Muscle of back (tissue), 11 donors: Measurements from ENCODE around the gene OR2T6. TPM values are rescaled to one million over a fixed set of nuclear protein-coding genes. Genes with fewer than 3 reads are reported as not detected.
"Not testable (repeated sequence)": the region's sequence is repeated elsewhere in the genome, so short reads cannot be mapped to it uniquely, and the experiment has no call there.

Experiments used
- DNase-seq, 3 donors: peaks; one replicate each; pipeline versions ENCODE4 v3.0.0 to v3.0.0-alpha.2; 2013
- polyA plus RNA-seq, 10 donors: library from polyadenylated mRNA; unstranded; fragments of 120-200 nt; gene quantifications; one replicate each; pipeline ENCODE4 v1.2.1, GENCODE V29; 2013; ENCODE audit not compliant: insufficient read length in 10 of 10

The OR2T6 gene
- polyA plus RNA-seq, 10 donors: not detected

GRCh38 chr1:248432201-248432600 lies 56.7 kb downstream of the OR2T6 start:
- DNase-seq: not testable (repeated sequence)

DNA sequence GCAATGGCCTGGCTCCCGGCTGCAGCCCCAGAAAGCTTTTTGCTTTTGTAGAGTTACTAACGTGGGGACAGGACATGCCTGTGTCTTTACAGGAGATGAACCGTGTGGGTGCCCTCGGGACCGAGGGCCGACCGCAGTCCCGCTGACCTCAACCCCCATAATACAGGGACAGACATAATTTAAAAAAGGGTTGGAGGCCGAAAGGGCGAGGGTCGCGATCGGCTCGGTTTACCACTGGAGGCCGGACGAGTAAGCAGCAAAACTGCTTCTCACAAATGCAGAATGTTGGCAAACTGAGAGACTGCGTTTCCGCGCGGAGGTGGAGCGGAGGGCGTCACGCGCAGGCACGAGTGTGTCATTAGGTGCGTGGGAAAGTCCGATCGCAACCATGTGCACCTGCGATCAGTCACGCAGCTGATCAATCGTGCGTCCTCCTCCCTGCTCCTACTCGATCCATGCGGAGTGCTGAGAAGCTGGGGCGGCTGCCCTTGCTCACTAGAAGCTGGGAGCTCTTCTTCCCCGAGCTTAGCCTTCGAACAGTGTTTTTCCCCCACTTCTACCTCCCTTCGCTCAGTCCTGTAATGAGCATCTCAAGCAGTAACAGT lies 58.4 kb downstream of the OR2T6 start:
- not testable (repeated sequence) for DNase-seq

DNA sequence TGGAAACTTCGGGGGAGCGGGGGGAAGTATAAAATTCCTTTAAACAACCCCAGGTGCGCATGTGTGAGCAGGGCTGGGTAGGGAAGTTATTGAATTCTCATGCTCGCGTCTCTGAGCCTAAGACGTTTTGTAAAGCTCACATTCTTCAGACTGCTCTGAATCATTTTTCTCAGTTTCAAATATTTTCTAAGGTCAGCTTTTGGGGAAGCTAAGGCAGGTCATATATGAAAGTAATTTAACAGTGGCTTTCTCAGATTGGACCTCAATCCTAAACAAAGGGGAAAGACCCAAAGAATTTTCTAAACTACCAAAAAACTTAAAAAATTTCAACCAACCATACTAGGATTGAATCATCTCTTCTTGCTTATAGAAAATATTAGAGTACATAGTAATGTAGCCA lies 59.4 kb downstream of the OR2T6 start:
- DNase-seq: not testable (repeated sequence)

DNA sequence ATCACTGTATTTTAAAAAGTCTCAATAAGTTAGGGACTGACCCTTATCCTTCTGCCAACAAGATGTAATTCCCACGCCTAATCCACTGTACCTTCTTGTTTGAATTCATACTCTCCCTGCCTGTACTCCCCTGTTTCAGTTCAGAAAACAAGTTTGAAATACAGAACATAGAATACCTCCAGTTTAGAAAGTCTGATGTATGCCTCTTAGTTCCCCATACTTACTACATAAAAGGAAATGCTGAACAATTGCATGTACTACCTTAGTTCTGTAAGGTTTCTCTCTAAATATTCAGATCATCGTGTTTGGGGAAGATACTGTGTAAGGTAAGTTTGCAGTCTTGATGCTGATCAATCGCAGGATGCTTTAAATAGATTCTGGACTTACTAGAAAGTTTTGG lies 60.8 kb downstream of the OR2T6 start:
- not testable (repeated sequence) for DNase-seq

- not testable (repeated sequence) for DNase-seq
These were observed 63.1 kb downstream of the OR2T6 start for GRCh38 chr1:248438668-248439067.

- DNase-seq: not testable (repeated sequence)
These were observed 63.7 kb downstream of the OR2T6 start for GRCh38 chr1:248439283-248439682.

Other genes starting within 250 kb of the OR2T6 start
- gene OR2M5, start 230.6 kb upstream of the OR2T6 start, polyA plus RNA-seq: not detected
- gene OR2M2, start 200.9 kb upstream of the OR2T6 start, polyA plus RNA-seq: not detected
- under 1 TPM in 4 of 10 donors, not detected in 6; 0.01 to 0.03 (median 0.01) TPM for gene OR2M3, start 178.5 kb upstream of the OR2T6 start, polyA plus RNA-seq
- under 1 TPM in 4 of 10 donors, not detected in 6; 0.01 to 0.04 (median 0.03) TPM for gene OR2M4, start 144.3 kb upstream of the OR2T6 start, polyA plus RNA-seq
- gene OR2T33, start 97.8 kb upstream of the OR2T6 start, polyA plus RNA-seq: not detected
- gene OR2T12, start 72.3 kb upstream of the OR2T6 start, polyA plus RNA-seq: under 1 TPM in 2 of 10 donors, not detected in 8; 0.03 to 0.16 TPM
- not detected for gene OR2M7, start 51.2 kb upstream of the OR2T6 start, polyA plus RNA-seq
- not detected for gene OR14C36, start 27.0 kb upstream of the OR2T6 start, polyA plus RNA-seq
- gene OR2T4, start 14.1 kb upstream of the OR2T6 start, polyA plus RNA-seq: not detected
- gene OR2T1, start 27.3 kb downstream of the OR2T6 start, polyA plus RNA-seq: not detected
- gene OR2T2, start 69.9 kb downstream of the OR2T6 start, polyA plus RNA-seq: not detected
- not detected for gene OR2T3, start 97.6 kb downstream of the OR2T6 start, polyA plus RNA-seq
- gene OR2T5, start 112.8 kb downstream of the OR2T6 start, polyA plus RNA-seq: not detected
- not detected for gene OR2G6, start 132.3 kb downstream of the OR2T6 start, polyA plus RNA-seq
- gene OR2T29, start 187.0 kb downstream of the OR2T6 start, polyA plus RNA-seq: not detected
- gene OR2T34, start 199.0 kb downstream of the OR2T6 start, polyA plus RNA-seq: not detected
- gene OR2T10, start 222.0 kb downstream of the OR2T6 start, polyA plus RNA-seq: not detected